Neural cell (in vitro differentiated cells): ENCODE data around the gene ZNHIT2. TPM values are rescaled to one million over a fixed set of nuclear protein-coding genes. Genes with fewer than 3 reads are reported as not detected.

ENCODE experiments used
- H2AFZ ChIP-seq: fragments of 200-600, 300-800 bp; sonication (generic), shearing (Covaris generic); 2 replicates; pipeline ENCODE4 v1.6.0; 2014; ENCODE audit warnings: low read depth, mild to moderate bottlenecking, antibody characterized with exemption, low read length, moderate library complexity
- H3F3A ChIP-seq: fragments of 200-600 bp; shearing (Covaris generic); 2 replicates; pipeline ENCODE4 v1.6.1; 2016; ENCODE audit warnings: mild to moderate bottlenecking, moderate library complexity, mixed read lengths, antibody characterized with exemption, low read length; ENCODE audit not compliant: insufficient read depth, poor library complexity, severe bottlenecking
- H3K27ac ChIP-seq: fragments of 200-600, 300-800 bp; sonication (generic), shearing (Covaris generic); 2 replicates; pipeline ENCODE4 v1.5.1; 2014; ENCODE audit warnings: mild to moderate bottlenecking, low read length, moderate library complexity
- H3K27me3 ChIP-seq: fragments of 300-800, 200-600 bp; sonication (generic), shearing (Covaris generic); 2 replicates; pipeline ENCODE4 v1.6.0; 2014; ENCODE audit warnings: mild to moderate bottlenecking, low read depth, low read length, moderate library complexity; ENCODE audit not compliant: insufficient read depth
- H3K36me3 ChIP-seq: fragments of 300-800, 200-600 bp; sonication (generic), shearing (Covaris generic); 2 replicates; pipeline ENCODE4 v1.5.1; 2014; ENCODE audit warnings: mild to moderate bottlenecking, antibody characterized with exemption, low read length, moderate library complexity; ENCODE audit not compliant: insufficient read depth
- H3K4me2 ChIP-seq: fragments of 300-800, 200-600 bp; sonication (generic), shearing (Covaris generic); 2 replicates; pipeline ENCODE4 v1.6.0; 2014; ENCODE audit warnings: mild to moderate bottlenecking, low read length
- H3K4me3 ChIP-seq: fragments of 300-800, 200-600 bp; sonication (generic), shearing (Covaris generic); 2 replicates; pipeline ENCODE4 v1.5.1; 2014; ENCODE audit warnings: mild to moderate bottlenecking, low read length, moderate library complexity
- H3K79me2 ChIP-seq: fragments of 200-600 bp; shearing (Covaris generic); replicated peaks from 2 replicates; pipeline ENCODE4 v1.6.0; 2014; ENCODE audit warnings: mild to moderate bottlenecking, low read length, moderate library complexity; ENCODE audit not compliant: insufficient read depth
- H3K9ac ChIP-seq: fragments of 300-800, 200-600 bp; sonication (generic), shearing (Covaris generic); 2 replicates; pipeline ENCODE4 v1.6.1; 2016; ENCODE audit warnings: mild to moderate bottlenecking, low read length, mixed read lengths
- H3K9me2 ChIP-seq: fragments of 200-600 bp; shearing (Covaris generic); 2 replicates; pipeline ENCODE4 v1.6.1; 2016; ENCODE audit warnings: mild to moderate bottlenecking, low read length, mixed read lengths; ENCODE audit not compliant: insufficient read depth
- H3K9me3 ChIP-seq: fragments of 200-600, 300-800 bp; sonication (generic), shearing (Covaris generic); 2 replicates; pipeline ENCODE4 v1.6.1; 2016; ENCODE audit warnings: mild to moderate bottlenecking, mixed run types, low read length, moderate library complexity, mixed read lengths
- H4K20me1 ChIP-seq: fragments of 200-600 bp; shearing (Covaris generic); 2 replicates; pipeline ENCODE4 v1.6.1; 2016; ENCODE audit warnings: mild to moderate bottlenecking, mixed run types; ENCODE audit not compliant: insufficient read depth
- CTCF ChIP-seq: fragments of 450-650 bp; IDR thresholded peaks from 2 replicates; pipeline ENCODE4 v1.5.1; 2014; ENCODE audit warnings: antibody characterized with exemption, mild to moderate bottlenecking, moderate library complexity; ENCODE audit not compliant: poor library complexity, severe bottlenecking
- EP300 ChIP-seq: fragments of 450-650 bp; conservative IDR thresholded peaks from 2 replicates; pipeline ENCODE4 v1.6.1; 2014; ENCODE audit warnings: antibody characterized with exemption, mild to moderate bottlenecking, moderate library complexity; ENCODE audit not compliant: poor library complexity, severe bottlenecking
- EZH2 ChIP-seq: fragments of 200-600, 300-800 bp; shearing (Covaris generic), sonication (generic); IDR thresholded peaks from 2 replicates; pipeline ENCODE4 v1.6.1; 2014; ENCODE audit warnings: antibody characterized with exemption, low read length, borderline replicate concordance, mild to moderate bottlenecking; ENCODE audit not compliant: insufficient read depth, poor library complexity, severe bottlenecking
- MXI1 ChIP-seq: fragments of 450-650 bp; conservative IDR thresholded peaks from 2 replicates; pipeline ENCODE4 v1.6.1; 2014; ENCODE audit warnings: antibody characterized with exemption, mild to moderate bottlenecking; ENCODE audit not compliant: poor library complexity, severe bottlenecking
- POLR2AphosphoS5 ChIP-seq: IDR thresholded peaks from 2 replicates; pipeline ENCODE4 v1.6.1; 2012
- RAD21 ChIP-seq: fragments of 450-650 bp; conservative IDR thresholded peaks from 2 replicates; pipeline ENCODE4 v1.6.1; 2014; ENCODE audit warnings: antibody characterized with exemption, mild to moderate bottlenecking, moderate library complexity
- REST ChIP-seq: IDR thresholded peaks from 2 replicates; pipeline ENCODE4 v1.6.1; 2012; ENCODE audit warnings: borderline replicate concordance
- SMC3 ChIP-seq: fragments of 450-650 bp; conservative IDR thresholded peaks from 2 replicates; pipeline ENCODE4 v1.6.1; 2014; ENCODE audit warnings: antibody characterized with exemption, mild to moderate bottlenecking, moderate library complexity; ENCODE audit not compliant: poor library complexity
- TAF1 ChIP-seq: IDR thresholded peaks from 2 replicates; pipeline ENCODE4 v1.6.1; 2012; ENCODE audit warnings: low read depth
- polyA plus RNA-seq: library from polyadenylated mRNA; depleted of rRNA; stranded (reverse); fragments of >200 nt; gene quantifications from 2 replicates; pipeline ENCODE4 v1.2.3, GENCODE V29; 2014

ZNHIT2 gene
- polyA plus RNA-seq, 1 donor from 2014 or later: 7.0 TPM

DNA sequence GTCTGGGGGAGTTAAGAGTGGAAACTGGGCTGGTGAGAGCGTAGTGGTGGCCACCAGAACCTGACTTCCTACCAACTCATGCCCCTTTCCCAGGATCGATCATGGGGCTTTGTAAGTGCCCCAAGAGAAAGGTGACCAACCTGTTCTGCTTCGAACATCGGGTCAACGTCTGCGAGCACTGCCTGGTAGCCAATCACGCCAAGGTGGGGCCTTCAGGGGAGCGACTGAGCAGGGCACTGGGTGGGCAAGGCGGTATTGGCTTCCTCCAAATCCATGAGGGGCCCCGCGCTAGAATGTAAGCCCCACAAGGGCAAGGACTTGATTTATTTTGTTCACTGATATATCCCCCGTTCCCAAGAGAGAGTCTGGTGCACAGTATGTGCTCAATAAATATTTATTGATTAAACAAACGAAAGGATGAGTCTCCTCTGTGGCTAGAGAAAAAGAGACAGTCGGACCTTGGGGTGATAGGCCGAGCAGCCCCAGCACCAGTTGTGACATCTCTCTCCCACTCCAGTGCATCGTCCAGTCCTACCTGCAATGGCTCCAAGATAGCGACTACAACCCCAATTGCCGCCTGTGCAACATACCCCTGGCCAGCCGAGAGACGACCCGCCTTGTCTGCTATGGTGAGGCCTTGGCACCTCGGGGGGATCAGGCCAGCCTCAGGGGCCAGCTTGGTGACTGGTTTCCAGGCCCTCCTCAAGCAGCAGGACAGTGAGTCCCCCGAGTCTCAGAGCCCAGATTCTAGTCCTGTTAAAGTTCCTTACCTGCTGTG, 32.7 kb downstream of the ZNHIT2 start:
- Histone ChIP-seq H3K27me3 (no peaks in the 10 kb centered on the region), H3K9me3 (no peaks in the 10 kb centered on the region), H3F3A (no peaks in the 10 kb centered on the region), H3K4me2 (peak overlapping the region; percentile 88), H4K20me1 (no peaks in the 10 kb centered on the region), H2AFZ (peak overlapping the region; percentile 65), H3K79me2 (peaks cover 23% of the 10 kb centered on the region), H3K9me2 (no peaks in the 10 kb centered on the region), H3K9ac (peak overlapping the region; percentile 84), H3K4me3 (peak overlapping the region; percentile 84), H3K36me3 (no peaks in the 10 kb centered on the region), H3K27ac (peak overlapping the region; percentile 85)
- TF ChIP-seq EP300: no peak
- TF ChIP-seq SMC3: no peak
- TF ChIP-seq MXI1: no peak
- TF ChIP-seq RAD21: no peak
- no peak for TF ChIP-seq REST
- TF ChIP-seq EZH2: no peak
- TF ChIP-seq CTCF: no peak
- TF ChIP-seq TAF1: no peak
- TF ChIP-seq POLR2AphosphoS5: no peak

- H3K79me2 ChIP-seq: peaks cover 23% of the 10 kb centered on the region
- H3K27me3 ChIP-seq: no peaks in the 10 kb centered on the region
- H3F3A ChIP-seq: no peaks in the 10 kb centered on the region
- peak within 1 kb of the TSS; percentile 84 for H3K4me3 ChIP-seq
- peak within 1 kb of the TSS; percentile 85 for H3K27ac ChIP-seq
- TF ChIP-seq TAF1: peak; percentile 80
- peak; percentile 96 for TF ChIP-seq POLR2AphosphoS5
- TF ChIP-seq SMC3: peak; percentile 26
- TF ChIP-seq CTCF: no peak
- TF ChIP-seq REST: peak; percentile 71
- TF ChIP-seq EZH2: no peak
- TF ChIP-seq RAD21: peak; percentile 19
- TF ChIP-seq EP300: peak; percentile 81
- peak; percentile 100 for TF ChIP-seq MXI1
- peak within 1 kb of the TSS; percentile 88 for H3K4me2 ChIP-seq
- peak within 1 kb of the TSS; percentile 65 for H2AFZ ChIP-seq
- H3K9me2 ChIP-seq: no peaks in the 10 kb centered on the region
- H3K9me3 ChIP-seq: no peaks in the 10 kb centered on the region
- H3K9ac ChIP-seq: peak within 1 kb of the TSS; percentile 84
- H4K20me1 ChIP-seq: no peaks in the 10 kb centered on the region
- H3K36me3 ChIP-seq: no peaks in the 10 kb centered on the region
Measured at GRCh38 chr11:65083834-65084597, 33.5 kb downstream of the ZNHIT2 start, which contains the start of the genes CDCA5 and ZFPL1. TSS of gene CDCA5 (minus strand) at chr11:65084040. CDS start at chr11:65083978, 62 bp downstream. TSS of gene ZFPL1 (plus strand) at chr11:65084222. CDS start at chr11:65084699, 477 bp downstream.
